Common myeloid progenitor, CD34-positive (primary cell): ENCODE results near the gene TWIST2.

Source experiments
- CTCF ChIA-PET: fragments of 350-600 bp; sonication (Branson Sonifier 250); formaldehyde crosslinking; loops from one replicate; lab custom pipeline; 2021; ENCODE audit warnings: antibody characterized with exemption; lab: Charles Lee
- POLR2A ChIA-PET: fragments of 350-600 bp; sonication (Branson Sonifier 250); formaldehyde crosslinking; loops from one replicate; lab custom pipeline; 2021; ENCODE audit warnings: antibody characterized with exemption; lab: Charles Lee
- DNase-seq, 3 donors: peaks; one replicate each; pipeline versions ENCODE4 v3.0.0 to v3.0.0-alpha.2; 2013
- H3K27ac ChIP-seq, 2 experiments: 1 replicate in 1 of 2; 2 replicates in 1 of 2; pipeline ENCODE4 v1.7.0; 2013; ENCODE audit warnings: inconsistent platforms in 2 of 2, low read length in 2 of 2, mild to moderate bottlenecking in 2 of 2, low read depth in 1 of 2, moderate library complexity in 1 of 2; ENCODE audit not compliant: severe bottlenecking in 2 of 2, insufficient read depth in 1 of 2, poor library complexity in 1 of 2
- H3K27me3 ChIP-seq, 5 experiments: replicated peaks in 2 of 5; 1 replicate in 3 of 5; 2 replicates in 2 of 5; pipeline versions ENCODE4 v1.6.1 to v1.7.0; 2013; ENCODE audit warnings: low read length in 4 of 5, mild to moderate bottlenecking in 2 of 5, moderate library complexity in 2 of 5, inconsistent platforms in 1 of 5; ENCODE audit not compliant: insufficient read depth in 5 of 5, control insufficient read depth in 4 of 5
- H3K36me3 ChIP-seq, 4 experiments: 1 replicate in 2 of 4; 2 replicates in 2 of 4; pipeline versions ENCODE4 v1.6.1 to v1.7.0; 2013; ENCODE audit warnings: low read length in 3 of 4, control low read depth in 1 of 4, mild to moderate bottlenecking in 1 of 4; ENCODE audit not compliant: control insufficient read depth in 4 of 4, insufficient read depth in 4 of 4
- H3K4me1 ChIP-seq, 4 experiments: 1 replicate in 3 of 4; 2 replicates in 1 of 4; pipeline versions ENCODE4 v1.6.1 to v1.7.1; 2013; ENCODE audit warnings: low read length in 3 of 4, mild to moderate bottlenecking in 3 of 4, control low read depth in 1 of 4, inconsistent platforms in 1 of 4, moderate library complexity in 1 of 4; ENCODE audit not compliant: control insufficient read depth in 4 of 4, insufficient read depth in 4 of 4; ENCODE audit errors: control extremely low read depth in 1 of 4
- H3K4me3 ChIP-seq, 7 experiments: 1 replicate in 4 of 7; 2 replicates in 3 of 7; pipeline versions ENCODE4 v1.5.1 to v1.7.0; 2013; ENCODE audit warnings: mild to moderate bottlenecking in 7 of 7, low read length in 6 of 7, moderate library complexity in 6 of 7, inconsistent platforms in 2 of 7, low read depth in 2 of 7, control low read depth in 1 of 7; ENCODE audit not compliant: insufficient read depth in 4 of 7, control insufficient read depth in 1 of 7; ENCODE audit errors: extremely low read depth in 1 of 7
- H3K9me3 ChIP-seq, 5 experiments: 1 replicate in 4 of 5; 2 replicates in 1 of 5; pipeline versions ENCODE4 v1.6.1 to v1.7.1; 2013; ENCODE audit warnings: low read length in 4 of 5, mild to moderate bottlenecking in 2 of 5, inconsistent platforms in 1 of 5, low read depth in 1 of 5, moderate library complexity in 1 of 5; ENCODE audit not compliant: control insufficient read depth in 4 of 5, insufficient read depth in 2 of 5; ENCODE audit errors: control extremely low read depth in 1 of 5
- WGBS: methylation state at CpG from one replicate; pipeline ENCODE4 v1.1.5; 2013; ENCODE audit not compliant: insufficient coverage; 5-methylcytosine and 5-hydroxymethylcytosine counted together

TWIST2 gene

DNA sequence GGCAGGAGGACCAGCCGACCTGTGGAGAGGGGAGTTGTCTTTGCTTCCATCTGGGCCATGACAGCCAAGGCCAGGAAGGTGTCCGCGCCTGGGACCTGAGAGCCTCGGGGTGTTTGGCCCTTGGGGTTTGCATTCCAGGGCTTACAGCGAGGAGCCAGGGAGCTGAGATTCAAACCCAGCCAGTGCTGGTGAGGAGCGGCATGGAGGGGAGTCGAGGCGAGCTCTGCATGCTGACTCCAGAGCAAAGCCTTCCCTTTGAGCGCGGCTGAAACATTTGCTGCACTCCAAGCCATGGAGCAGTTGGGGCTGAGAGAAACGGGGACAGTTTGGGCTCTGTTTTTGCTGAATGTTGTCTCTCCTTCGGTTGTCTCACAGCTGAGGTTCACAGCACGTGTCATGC lies 77.4 kb downstream of the TWIST2 start:
- WGBS: 93% methylated on average over 12 of the region's 13 CpGs
- no peak for DNase-seq

DNA sequence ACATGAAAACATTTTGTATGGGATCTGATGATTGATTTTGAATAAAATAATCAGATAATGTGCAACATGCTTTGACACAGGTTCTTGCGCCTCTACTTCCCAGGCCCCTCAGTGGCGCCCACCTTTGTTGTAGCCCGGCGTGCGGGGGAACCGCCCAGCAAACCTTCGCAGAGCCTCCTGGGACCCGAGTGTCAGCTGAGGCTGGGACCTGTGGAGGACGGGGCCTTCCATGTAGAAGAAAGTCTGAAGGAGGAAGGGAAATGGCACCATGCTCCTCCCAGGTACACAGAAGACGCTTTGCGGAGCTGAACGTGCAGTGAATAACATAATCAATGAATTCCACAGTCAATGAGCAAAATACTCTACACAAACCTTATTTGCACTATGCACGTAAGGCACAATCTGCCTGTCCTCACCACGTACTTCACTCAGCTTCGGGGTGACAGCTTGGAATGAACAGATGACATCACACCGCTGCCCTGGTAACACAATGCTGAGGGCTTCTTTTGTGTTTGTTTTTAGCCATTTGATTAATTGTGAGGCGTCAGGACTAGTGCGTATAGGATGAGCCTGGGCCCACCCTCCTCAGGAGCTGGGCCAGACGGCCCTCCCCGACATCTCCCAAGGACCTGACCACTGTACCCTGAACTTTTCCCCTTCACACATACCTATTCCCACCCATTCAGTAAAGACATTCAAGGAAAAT lies 78.1 kb downstream of the TWIST2 start:
- ChIA-PET CTCF (no interaction called here), POLR2A (no interaction called here)
- Histone ChIP-seq H3K27ac (no peak overlapping the region), H3K27me3 (peaks cover 0 to 32% (median 3%) of the 10 kb centered on the region in 5 experiments), H3K4me1 (no peaks in the 10 kb centered on the region), H3K36me3 (no peaks in the 10 kb centered on the region), H3K4me3 (no peak overlapping the region), H3K9me3 (no peaks in the 10 kb centered on the region)
- WGBS: 96% methylated on average over 13 of the region's 20 CpGs
- DNase-seq: no peak

More for the DNA sequence above, 77.4 kb downstream of the TWIST2 start:
- Histone ChIP-seq H3K27me3 (peaks cover 0 to 37% (median 3%) of the 10 kb centered on the region in 5 experiments), H3K4me1 (no peaks in the 10 kb centered on the region), H3K9me3 (no peaks in the 10 kb centered on the region), H3K27ac (no peak overlapping the region), H3K4me3 (no peak overlapping the region), H3K36me3 (no peaks in the 10 kb centered on the region)
- ChIA-PET CTCF (no interaction called here), POLR2A (no interaction called here)

DNA sequence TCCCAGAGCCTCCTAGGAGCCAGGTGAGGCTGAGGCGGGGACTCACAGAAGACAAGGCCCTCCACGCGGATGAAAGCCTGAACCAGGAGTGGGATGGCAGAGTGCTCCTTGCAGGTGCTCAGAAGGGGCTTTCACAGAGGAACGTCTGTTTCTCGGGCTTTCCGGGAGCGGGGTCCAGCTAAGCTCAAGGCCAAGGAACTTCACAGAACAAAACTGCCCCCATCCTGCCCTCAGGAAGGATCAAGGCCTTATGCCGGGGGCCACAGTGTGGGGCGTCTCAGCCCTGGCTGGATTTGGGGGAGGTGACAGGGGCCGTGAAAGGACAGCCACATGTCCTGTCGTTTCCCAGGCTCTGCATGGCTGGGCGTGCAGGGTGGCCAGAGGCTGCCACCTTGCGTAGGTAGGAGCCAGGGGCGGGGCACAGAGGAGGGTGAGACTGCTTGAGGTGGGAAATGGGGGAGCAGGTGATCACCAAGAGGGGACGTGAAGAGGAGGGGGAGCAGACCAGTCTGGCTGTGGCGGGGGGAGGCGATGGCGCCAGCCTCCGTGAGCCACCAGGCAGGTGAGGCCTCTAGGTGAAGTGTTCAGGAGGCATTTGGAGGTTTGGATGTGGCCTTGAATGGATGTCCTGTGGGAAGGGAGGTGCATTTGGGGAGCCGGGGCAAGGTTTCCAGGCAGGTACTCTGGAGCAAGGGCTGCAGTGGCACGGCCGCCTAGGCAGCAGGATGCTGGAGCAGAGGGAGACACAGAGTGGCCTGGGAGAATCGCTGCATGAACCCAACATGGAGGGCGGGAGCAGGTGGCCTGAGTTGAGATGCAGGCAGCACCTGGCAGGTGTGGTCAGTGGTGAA lies 79.1 kb downstream of the TWIST2 start:
- no peaks in the 10 kb centered on the region for H3K36me3 ChIP-seq
- peaks cover 0 to 30% (median 1%) of the 10 kb centered on the region in 5 experiments for H3K27me3 ChIP-seq
- no peak overlapping the region for H3K27ac ChIP-seq
- H3K9me3 ChIP-seq: peaks cover 0 to 2% (median 0%) of the 10 kb centered on the region in 5 experiments
- ChIA-PET POLR2A (no interaction called here), CTCF (no interaction called here)
- no peak overlapping the region for H3K4me3 ChIP-seq
- no peaks in the 10 kb centered on the region for H3K4me1 ChIP-seq
- WGBS: 92% methylated on average over 19 of the region's 24 CpGs
- DNase-seq: no peak

DNA sequence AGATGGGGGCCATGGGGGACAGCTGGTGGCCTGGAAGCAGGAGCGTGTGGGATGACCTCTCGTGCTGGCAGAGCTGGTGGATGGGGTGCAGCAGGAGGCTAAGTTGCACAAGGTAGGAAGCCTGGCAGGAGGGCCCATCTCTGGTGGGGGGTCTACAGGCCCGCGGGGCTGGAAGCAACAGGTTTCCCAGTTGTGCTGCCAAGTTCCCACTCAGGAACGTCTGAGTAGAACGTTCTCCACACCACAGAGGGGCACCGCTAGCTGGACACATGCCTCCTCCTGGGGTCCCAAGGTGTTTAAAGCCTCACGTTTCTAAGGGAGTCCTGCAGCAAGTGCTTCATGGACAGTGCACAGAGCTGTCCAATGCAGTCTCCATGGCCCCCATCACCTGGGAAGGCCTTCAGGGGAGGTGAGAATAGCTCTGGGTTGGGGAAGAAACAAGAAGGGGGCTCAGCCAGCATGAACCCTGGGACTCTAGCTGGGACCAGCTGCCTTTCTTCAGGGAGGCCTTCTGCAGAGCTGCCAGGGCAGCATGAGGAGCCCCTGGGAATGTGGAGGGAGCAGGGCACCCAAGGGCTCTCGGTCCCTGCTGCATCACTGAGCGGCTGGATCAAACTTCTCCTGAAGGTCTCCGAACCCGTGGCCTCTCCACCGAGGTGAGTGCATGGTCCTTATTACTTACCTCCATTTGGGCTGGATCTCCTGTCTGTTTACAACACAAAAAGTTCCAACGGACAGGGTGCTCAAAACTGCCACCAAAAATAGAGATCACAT lies 80.0 kb downstream of the TWIST2 start:
- no peak overlapping the region for H3K27ac ChIP-seq
- ChIA-PET POLR2A (no interaction called here), CTCF (no interaction called here)
- H3K9me3 ChIP-seq: peaks cover 0 to 2% (median 0%) of the 10 kb centered on the region in 5 experiments
- no peaks in the 10 kb centered on the region for H3K4me1 ChIP-seq
- WGBS: 93% methylated on average over 14 of the region's 14 CpGs
- H3K4me3 ChIP-seq: no peak overlapping the region
- peaks cover 0 to 29% (median 2%) of the 10 kb centered on the region in 5 experiments for H3K27me3 ChIP-seq
- DNase-seq: no peak
- H3K36me3 ChIP-seq: no peaks in the 10 kb centered on the region

DNA sequence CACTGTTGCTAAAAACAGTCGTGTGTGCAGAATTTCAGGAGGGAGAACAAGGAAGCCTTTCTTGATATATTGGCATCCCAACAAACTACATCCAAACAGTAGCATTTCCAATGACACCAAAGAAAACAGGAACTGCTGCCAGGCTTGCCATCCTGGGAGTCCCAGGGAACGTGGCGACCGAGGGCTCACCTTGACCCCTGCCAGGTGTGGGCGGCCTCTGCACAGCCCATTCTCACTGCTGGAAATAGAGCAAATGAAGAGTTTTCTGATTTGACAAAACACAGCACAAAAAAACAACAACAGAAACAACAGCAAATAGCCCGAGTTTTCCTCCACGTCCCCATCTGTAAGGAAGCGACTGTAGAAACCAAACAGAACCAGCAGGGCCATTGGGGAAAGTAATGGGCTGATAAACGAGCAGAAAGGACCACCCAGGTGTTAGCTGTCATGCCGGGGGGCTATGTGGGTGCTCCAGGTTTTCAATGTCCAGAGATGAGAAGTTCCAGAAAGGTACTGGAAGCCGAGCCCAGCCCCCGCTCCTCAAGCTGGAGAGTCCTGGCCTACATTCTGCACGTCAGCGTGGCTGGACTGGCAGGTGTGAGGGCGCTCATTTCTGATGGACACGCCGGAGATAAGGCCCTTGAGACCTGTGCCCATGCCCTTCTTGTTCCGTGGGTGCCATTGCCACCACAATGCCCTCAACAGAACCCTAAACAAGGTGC lies 80.8 kb downstream of the TWIST2 start:
- no peaks in the 10 kb centered on the region for H3K4me1 ChIP-seq
- POLR2A ChIA-PET: no interaction called here
- no peak overlapping the region for H3K27ac ChIP-seq
- no peak overlapping the region for H3K4me3 ChIP-seq
- CTCF ChIA-PET: no interaction called here
- no peaks in the 10 kb centered on the region for H3K36me3 ChIP-seq
- peaks cover 0 to 6% (median 0%) of the 10 kb centered on the region in 5 experiments for H3K9me3 ChIP-seq
- H3K27me3 ChIP-seq: peaks cover 1 to 25% (median 3%) of the 10 kb centered on the region in 5 experiments
- DNase-seq: no peak
- 89% methylated on average over 17 of the region's 18 CpGs for WGBS

DNA sequence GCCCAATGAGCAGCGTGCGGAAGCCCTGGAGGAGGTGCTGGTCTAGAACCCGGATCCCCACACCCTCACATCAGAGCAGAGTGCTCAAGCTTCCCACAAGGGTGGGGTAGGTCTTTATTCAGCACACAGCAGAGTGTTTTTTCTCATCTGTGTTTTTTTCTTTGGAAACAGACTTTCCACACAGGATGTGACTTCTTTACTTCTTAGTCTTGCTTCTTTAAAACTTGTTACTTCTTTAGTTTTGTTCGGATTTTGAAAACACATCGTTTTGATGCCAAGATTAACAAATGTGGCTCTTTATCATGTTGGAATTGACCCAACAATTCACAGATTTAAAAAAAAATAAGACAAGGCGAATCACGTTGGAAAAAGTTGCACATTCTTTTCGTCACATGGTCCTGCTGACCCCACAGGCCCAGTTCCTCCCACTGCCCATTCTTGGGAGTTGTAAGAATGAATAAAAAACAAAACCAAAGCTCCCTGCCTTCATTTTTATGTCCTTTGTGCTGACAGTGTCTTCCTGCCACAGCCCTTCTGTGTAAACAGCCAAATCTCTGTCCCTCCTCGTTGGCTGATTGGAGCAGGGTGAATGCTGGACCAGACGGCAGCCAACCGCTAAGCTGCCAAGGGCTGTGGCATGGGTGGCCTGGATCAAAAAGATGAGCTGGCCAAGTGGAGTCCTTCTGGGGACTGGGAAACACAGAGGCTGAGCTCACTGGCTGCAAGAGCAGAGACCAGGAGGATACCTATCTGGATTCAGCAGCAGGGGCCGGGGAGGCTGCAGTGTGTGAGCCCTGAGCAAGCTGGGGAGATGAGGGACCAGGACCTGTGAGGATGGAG lies 81.6 kb downstream of the TWIST2 start:
- ChIA-PET CTCF (no interaction called here), POLR2A (no interaction called here)
- 74% methylated on average over 8 of the region's 12 CpGs for WGBS
- Histone ChIP-seq H3K36me3 (no peaks in the 10 kb centered on the region), H3K4me1 (no peaks in the 10 kb centered on the region), H3K27ac (no peak overlapping the region), H3K9me3 (peaks cover 0 to 11% (median 3%) of the 10 kb centered on the region in 5 experiments), H3K4me3 (no peak overlapping the region), H3K27me3 (peaks cover 1 to 18% (median 3%) of the 10 kb centered on the region in 5 experiments)
- DNase-seq: no peak
